Stimulated activated CD4-positive, alpha-beta T cell treated with anti-CD3 and anti-CD28 coated beads, Interleukin-4, amount 100 ng/mL, for 24 hours (primary cell): ENCODE results near the gene SAP30BP.

Experiments
- DNase-seq: peaks from one replicate; pipeline ENCODE4 v3.0.0-alpha.2; 2020

SAP30BP gene

GRCh38 chr17:75666959-75667790 lies at the start of gene SAP30BP, which contains the start of gene RECQL5:
Gene SAP30BP (plus strand): TSS chr17:75667338. CDS start chr17:75667373, 35 bp downstream.
Gene RECQL5 (minus strand): TSS chr17:75667154. CDS start chr17:75666557, 597 bp downstream.
- peak; percentile 99 for DNase-seq

- DNase-seq: no peak
Measured at GRCh38 chr17:75617675-75618074, 49.5 kb upstream of the SAP30BP start.

GRCh38 chr17:75619506-75620431 lies 47.4 kb upstream of the SAP30BP start:
- no peak for DNase-seq

GRCh38 chr17:75621489-75621888 lies 45.6 kb upstream of the SAP30BP start:
- no peak for DNase-seq

GRCh38 chr17:75622076-75622475 lies 45.1 kb upstream of the SAP30BP start:
- no peak for DNase-seq

GRCh38 chr17:75622771-75623273 lies 44.3 kb upstream of the SAP30BP start:
- DNase-seq: no peak

- DNase-seq: no peak
Measured at GRCh38 chr17:75623386-75623785, 43.8 kb upstream of the SAP30BP start.

- no peak for DNase-seq
Measured at GRCh38 chr17:75624021-75624420, 43.1 kb upstream of the SAP30BP start.

GRCh38 chr17:75624714-75625345 lies 42.3 kb upstream of the SAP30BP start:
- DNase-seq: no peak

GRCh38 chr17:75625813-75626486 lies 41.2 kb upstream of the SAP30BP start:
- peak; percentile 14 for DNase-seq

- no peak for DNase-seq
Measured at GRCh38 chr17:75626496-75627038, 40.6 kb upstream of the SAP30BP start.

- DNase-seq: no peak
Measured at GRCh38 chr17:75627094-75627493, 40.0 kb upstream of the SAP30BP start.

GRCh38 chr17:75628425-75628824 lies 38.7 kb upstream of the SAP30BP start:
- DNase-seq: no peak

GRCh38 chr17:75629157-75629556 lies 38.0 kb upstream of the SAP30BP start:
- no peak for DNase-seq

GRCh38 chr17:75630071-75630917 lies 36.8 kb upstream of the SAP30BP start:
- DNase-seq: no peak

GRCh38 chr17:75631353-75631752 lies 35.8 kb upstream of the SAP30BP start:
- DNase-seq: no peak

- no peak for DNase-seq
Measured at GRCh38 chr17:75632428-75632827, 34.7 kb upstream of the SAP30BP start.

GRCh38 chr17:75632863-75633485 lies 34.2 kb upstream of the SAP30BP start, which contains the start of gene SMIM5:
Gene SMIM5 (plus strand): TSS chr17:75633434. CDS start chr17:75640202, 6,768 bp downstream.
- peak; percentile 84 for DNase-seq

GRCh38 chr17:75633486-75634375 lies 33.4 kb upstream of the SAP30BP start:
- DNase-seq: peak; percentile 47
